Activated B cell treated with CpG ODN at 0.5 μM for 24 hours (primary cell): ENCODE results near the gene EEF1AKMT3. TPM values are rescaled to one million over a fixed set of nuclear protein-coding genes. Genes with fewer than 3 reads are reported as not detected.

Experiments
- ATAC-seq: fragments of 200-7000 bp; cut with Tn5 transposase; one replicate; pipeline ENCODE4 v1.10.0; 2021; ENCODE audit warnings: low read depth, mild to moderate bottlenecking, moderate library complexity
- CTCF ChIA-PET: fragments of 350-600 bp; sonication (Branson Sonifier 250); formaldehyde crosslinking; loops from one replicate; lab custom pipeline; 2021; ENCODE audit warnings: antibody characterized with exemption; lab: Charles Lee
- POLR2A ChIA-PET: fragments of 350-600 bp; sonication (Branson Sonifier 250); formaldehyde crosslinking; loops from one replicate; lab custom pipeline; 2021; ENCODE audit warnings: antibody characterized with exemption; lab: Charles Lee
- DNase-seq: peaks from one replicate; pipeline ENCODE4 v3.0.0; 2022
- H3K27ac Mint-ChIP-seq: one replicate; pipeline ENCODE4 v1.8.0; 2020; ENCODE audit warnings: mixed read lengths
- H3K27me3 Mint-ChIP-seq: one replicate; pipeline ENCODE4 v1.8.0; 2021; ENCODE audit warnings: mixed read lengths
- H3K36me3 Mint-ChIP-seq: one replicate; pipeline ENCODE4 v1.8.0; 2021; ENCODE audit warnings: low read depth, mixed read lengths
- H3K4me1 Mint-ChIP-seq: one replicate; pipeline ENCODE4 v1.8.0; 2021; ENCODE audit warnings: mixed read lengths
- H3K4me3 Mint-ChIP-seq: one replicate; pipeline ENCODE4 v1.8.0; 2020; ENCODE audit warnings: mild to moderate bottlenecking, mixed read lengths
- H3K9me3 Mint-ChIP-seq: one replicate; pipeline ENCODE4 v1.8.0; 2020; ENCODE audit warnings: mixed read lengths
- CTCF ChIP-seq: fragments of 200-600 bp; IDR thresholded peaks from one replicate; pipeline ENCODE4 v1.8.0; 2022; ENCODE audit warnings: antibody characterized with exemption, mild to moderate bottlenecking
- intact Hi-C: fragments of 100-400 bp; cut with micrococcal nuclease; formaldehyde crosslinking; loops from one replicate; pipeline ENCODE4 v1.15.1; 2024
- total RNA-seq: library from RNA; stranded (reverse); gene quantifications from 2 replicates; pipeline ENCODE4 v1.2.3, GENCODE V29; 2022

EEF1AKMT3 gene
- total RNA-seq, 1 donor from 2014 or later = 0.60 TPM

- CTCF ChIA-PET = interaction anchor here (0.9 to 3.5 kb wide), 13 partner anchors 10 to 107 kb away, joined by 3 to 34 read pairs (median 5); partner anchors contain the start of genes AVIL and TSFM
- Mint-ChIP-seq H3K36me3 (peaks cover 49% of the 10 kb centered on the region), H3K27ac (no peak overlapping the region), H3K27me3 (no peaks in the 10 kb centered on the region), H3K4me3 (no peak overlapping the region), H3K4me1 (no peaks in the 10 kb centered on the region), H3K9me3 (no peaks in the 10 kb centered on the region)
- no peak for TF ChIP-seq CTCF
- POLR2A ChIA-PET = interaction anchor here (0.6 kb wide), 1 partner anchor 101 kb away, joined by 7 read pairs; no protein-coding TSS in a partner anchor
- DNase-seq = no peak
- peak; percentile 54 for ATAC-seq
- intact Hi-C loops = loop anchor here (1.0 to 2.0 kb wide), 3 partner anchors 28 to 102 kb away; no protein-coding TSS in a partner anchor
Measured at GRCh38 chr12:57803319-57803893, 31.0 kb downstream of the EEF1AKMT3 start.

DNA sequence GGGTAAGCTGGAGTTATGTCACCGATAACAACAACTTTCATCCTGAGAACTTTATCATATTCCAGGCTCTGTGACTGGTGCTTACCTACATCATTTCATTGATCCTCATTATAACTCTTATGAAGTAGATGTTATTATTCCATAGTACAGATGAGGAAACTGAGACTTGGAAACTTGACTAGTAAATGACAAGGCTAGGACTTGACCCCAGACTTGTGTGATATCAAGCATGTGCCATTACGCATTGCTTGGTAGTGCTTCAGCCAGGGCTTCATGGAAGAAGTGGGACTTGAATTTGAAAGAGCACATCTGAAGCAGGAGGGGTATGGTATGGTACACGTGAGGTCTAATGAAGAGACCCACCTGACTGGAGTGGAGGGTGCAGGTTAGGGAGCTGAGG, 34.3 kb downstream of the EEF1AKMT3 start:
- no peak for TF ChIP-seq CTCF

GRCh38 chr12:57807285-57807684, 34.9 kb downstream of the EEF1AKMT3 start:
- peaks cover 29% of the 10 kb centered on the region for H3K36me3 Mint-ChIP-seq
- no peaks in the 10 kb centered on the region for H3K9me3 Mint-ChIP-seq
- ChIA-PET POLR2A (no interaction called here), CTCF (interaction anchor here (1.2 kb wide), 1 partner anchor 98 kb away, joined by 4 read pairs; no protein-coding TSS in a partner anchor)
- TF ChIP-seq CTCF = no peak
- no peak overlapping the region for H3K4me3 Mint-ChIP-seq
- ATAC-seq (no peak), DNase-seq (no peak)
- H3K27me3 Mint-ChIP-seq = no peaks in the 10 kb centered on the region
- intact Hi-C loops = no loop called here
- H3K27ac Mint-ChIP-seq = no peak overlapping the region
- no peaks in the 10 kb centered on the region for H3K4me1 Mint-ChIP-seq

More for the DNA sequence above, 34.3 kb downstream of the EEF1AKMT3 start:
- intact Hi-C loops = no loop called here
- Mint-ChIP-seq H3K27me3 (no peaks in the 10 kb centered on the region), H3K27ac (no peak overlapping the region), H3K4me3 (no peak overlapping the region), H3K4me1 (no peaks in the 10 kb centered on the region), H3K36me3 (peaks cover 32% of the 10 kb centered on the region), H3K9me3 (no peaks in the 10 kb centered on the region)
- ChIA-PET POLR2A (no interaction called here), CTCF (interaction anchor here (1.2 kb wide), 1 partner anchor 98 kb away, joined by 4 read pairs; no protein-coding TSS in a partner anchor)
- DNase-seq (no peak), ATAC-seq (no peak)

- H3K4me3 Mint-ChIP-seq = no peak overlapping the region
- intact Hi-C loops = no loop called here
- H3K9me3 Mint-ChIP-seq = no peaks in the 10 kb centered on the region
- no peak for ATAC-seq
- DNase-seq = no peak
- CTCF ChIA-PET = interaction anchor here (1.0 kb wide), 2 partner anchors 94 to 97 kb away, joined by 3 read pairs; no protein-coding TSS in a partner anchor
- POLR2A ChIA-PET = no interaction called here
- H3K27me3 Mint-ChIP-seq = no peaks in the 10 kb centered on the region
- TF ChIP-seq CTCF = no peak
- peaks cover 21% of the 10 kb centered on the region for H3K36me3 Mint-ChIP-seq
- H3K27ac Mint-ChIP-seq = no peak overlapping the region
- no peaks in the 10 kb centered on the region for H3K4me1 Mint-ChIP-seq
Measured at GRCh38 chr12:57808351-57808750, 35.9 kb downstream of the EEF1AKMT3 start.

DNA sequence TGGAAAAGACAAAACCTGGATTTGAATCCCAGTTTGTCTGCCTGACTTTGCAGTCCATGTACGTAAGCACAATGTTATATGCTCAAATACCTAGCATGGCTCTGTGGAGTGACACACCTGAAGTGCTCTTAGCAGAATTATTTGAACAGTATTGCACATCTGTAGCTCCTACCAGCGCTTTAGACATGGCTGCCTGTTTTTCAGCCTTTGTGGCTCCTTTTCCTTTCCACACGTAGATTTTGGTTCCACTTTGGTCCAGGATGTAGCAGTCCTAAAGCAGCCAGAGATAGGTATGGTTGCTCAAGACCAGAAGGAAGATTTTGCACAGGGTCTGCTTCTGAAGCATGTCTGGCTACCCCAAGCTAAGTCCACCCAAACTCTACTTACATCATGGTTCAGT, 37.0 kb downstream of the EEF1AKMT3 start:
- CTCF ChIA-PET = no interaction called here

More for the DNA sequence above, 37.0 kb downstream of the EEF1AKMT3 start:
- Mint-ChIP-seq H3K9me3 (no peaks in the 10 kb centered on the region), H3K4me1 (no peaks in the 10 kb centered on the region), H3K27me3 (no peaks in the 10 kb centered on the region), H3K4me3 (no peak overlapping the region), H3K27ac (no peak overlapping the region), H3K36me3 (peaks cover 17% of the 10 kb centered on the region)
- DNase-seq (no peak), ATAC-seq (no peak)
- no peak for TF ChIP-seq CTCF
- POLR2A ChIA-PET = no interaction called here
- intact Hi-C loops = no loop called here
